ENCODE data around the gene HSD17B1. TPM values are rescaled to one million over a fixed set of nuclear protein-coding genes. Genes with fewer than 3 reads are reported as not detected.
"Not testable (repeated sequence)": the region's sequence is repeated elsewhere in the genome, so short reads cannot be mapped to it uniquely, and the experiment has no call there.

The HSD17B1 gene
- total and polyA plus RNA-seq, 2 of the 4 experiments (the other 2 are of a cell fraction) = 0.72 to 1.4 TPM

GRCh38 chr17:42545755-42546505 lies 6.8 kb upstream of the HSD17B1 start:
- H4K20me1 ChIP-seq (ENCODE audit: insufficient read depth, low read length); H3K4me2 ChIP-seq (ENCODE audit: low read depth, low read length); H3K23ac ChIP-seq (ENCODE audit: low read depth, low read length); H2BK15ac ChIP-seq (ENCODE audit: low read depth, low read length); H2AK9ac ChIP-seq (replicated peaks; ENCODE audit: low read depth, low read length, poor library complexity); in situ Hi-C loops (cut with MboI; ENCODE audit: low sequenced_read_pairs); H3K56ac ChIP-seq (ENCODE audit: extremely low read depth, insufficient read depth, low read length); H3K18ac ChIP-seq (ENCODE audit: low read depth, low read length); DNase-seq; POLR2A ChIA-PET (ENCODE audit: unreplicated experiment); H2AK5ac ChIP-seq (ENCODE audit: low read depth, low read length); H3K9me3 ChIP-seq (ENCODE audit: control insufficient read depth, insufficient read depth, low read length); H4K5ac ChIP-seq (ENCODE audit: low read depth, low read length); CTCF ChIA-PET; H3K27ac ChIP-seq (ENCODE audit: insufficient read depth, low read length); H3K14ac ChIP-seq (replicated peaks; ENCODE audit: low read depth, low read length); H2AFZ ChIP-seq (replicated peaks; ENCODE audit: low read length, poor library complexity); H3K4me3 ChIP-seq (ENCODE audit: insufficient read depth, low read depth, low read length); H3K27me3 ChIP-seq (ENCODE audit: control insufficient read depth, insufficient read depth, low read length); H4K91ac ChIP-seq (ENCODE audit: insufficient read depth, low read depth, low read length); H2BK20ac ChIP-seq (ENCODE audit: low read depth, low read length); H2BK5ac ChIP-seq (ENCODE audit: low read depth, low read length, poor library complexity, severe bottlenecking); H3K9ac ChIP-seq (ENCODE audit: low read depth, low read length); H3K4ac ChIP-seq (ENCODE audit: low read depth, low read length); H2BK120ac ChIP-seq (ENCODE audit: low read depth, low read length); BruUV-seq (replicated peaks); H4K8ac ChIP-seq (ENCODE audit: low read depth in 2 of 2, low read length in 2 of 2); intact Hi-C loops (cut with micrococcal nuclease); dilution Hi-C loops (cut with HindIII; ENCODE audit: low sequenced_read_pairs, unreplicated experiment); H3K4me1 ChIP-seq (ENCODE audit: control insufficient read depth, insufficient read depth, low read length): not testable (repeated sequence)
- H3K36me3 ChIP-seq (ENCODE audit: control insufficient read depth, insufficient read depth, low read length) = peaks cover 34% of the 10 kb centered on the region
- peaks cover 3 to 16% of the 10 kb centered on the region in 2 experiments; a peak in 3 of 4 replicates for H3K79me1 ChIP-seq (ENCODE audit: low read depth in 1 of 2, low read length in 2 of 2)
- peak; percentile 40 for ATAC-seq (ENCODE audit: low read depth)
- peaks cover 11% of the 10 kb centered on the region for H3K9me1 ChIP-seq (ENCODE audit: insufficient read depth, low read length)
- no CpG with 5 or more reads among the region's 9 CpGs for WGBS, 2 experiments (ENCODE audit: extremely low coverage in 2 of 2, insufficient read length in 1 of 2)

Data from IMR-90 (cell line).